Breast epithelium (tissue), 4 donors: Measurements from ENCODE around the gene CCT4. TPM values are rescaled to one million over a fixed set of nuclear protein-coding genes. Genes with fewer than 3 reads are reported as not detected.
"Not testable (repeated sequence)": the region's sequence is repeated elsewhere in the genome, so short reads cannot be mapped to it uniquely, and the experiment has no call there.

ENCODE experiments used
- DNase-seq, 2 donors: peaks; one replicate each; pipeline ENCODE4 v3.0.0-alpha.2; 2019; ENCODE audit warnings: low spot score in 2 of 2
- H3K27ac ChIP-seq, 2 donors: fragments of 200-600 bp; sonication (generic) in 1 of 2; one replicate each; pipeline ENCODE4 v1.5.1; 2016 to 2019; ENCODE audit warnings: mild to moderate bottlenecking in 1 of 2
- H3K27me3 ChIP-seq, 2 donors: fragments of 200-600 bp; sonication (generic) in 1 of 2; one replicate each; pipeline versions ENCODE4 v1.5.1 to v1.6.0; 2017 to 2019; ENCODE audit warnings: control low read depth in 1 of 2, mild to moderate bottlenecking in 1 of 2
- H3K36me3 ChIP-seq: fragments of 200-600 bp; one replicate; pipeline ENCODE4 v1.5.1; 2019
- H3K4me1 ChIP-seq, 2 donors: fragments of 200-600 bp; sonication (generic); one replicate each; pipeline ENCODE4 v1.5.1; 2016 to 2019; ENCODE audit warnings: control low read depth in 1 of 2
- H3K4me3 ChIP-seq, 3 donors: fragments of 200-600 bp; sonication (generic); 1 replicate in 2 of 3; 2 replicates in 1 of 3; pipeline ENCODE4 v1.5.1; 2016 to 2019; ENCODE audit warnings: mild to moderate bottlenecking in 3 of 3, moderate library complexity in 2 of 3
- H3K9me3 ChIP-seq, 2 donors: fragments of 200-600 bp; sonication (generic) in 1 of 2; one replicate each; pipeline ENCODE4 v1.5.1; 2016 to 2019; ENCODE audit warnings: control low read depth in 1 of 2
- POLR2A ChIP-seq: fragments of 450-650 bp; IDR thresholded peaks from one replicate; pipeline ENCODE4 v1.6.1; 2016; ENCODE audit warnings: antibody characterized with exemption, mild to moderate bottlenecking, moderate library complexity
- POLR2AphosphoS5 ChIP-seq, 3 donors: sonication (generic); formaldehyde crosslinking; IDR thresholded peaks; one replicate each; pipeline ENCODE4 v1.6.1; 2017; ENCODE audit warnings: antibody characterized with exemption in 3 of 3
- intact Hi-C: fragments of 100-400 bp; cut with DNase I; formaldehyde crosslinking; loops from one replicate; pipeline ENCODE4 v1.15.1; 2023; ENCODE audit warnings: low total_unique reads
- total RNA-seq, 3 donors: library from RNA; depleted of rRNA; stranded (reverse); fragments of >200 nt; gene quantifications; one replicate each; pipeline ENCODE4 v1.1.0, GENCODE V29; 2016
- TF ChIP-seq, protein P1 (sequence below), 3 donors: fragments of 450-650 bp; IDR thresholded peaks; one replicate each; pipeline ENCODE4 v1.5.1; 2016 to 2017; ENCODE audit warnings: antibody characterized with exemption in 3 of 3, mild to moderate bottlenecking in 3 of 3, moderate library complexity in 3 of 3

CCT4 gene
- total RNA-seq, 3 donors from 2014 or later = 73.3 to 119 (median 82.9) TPM

DNA sequence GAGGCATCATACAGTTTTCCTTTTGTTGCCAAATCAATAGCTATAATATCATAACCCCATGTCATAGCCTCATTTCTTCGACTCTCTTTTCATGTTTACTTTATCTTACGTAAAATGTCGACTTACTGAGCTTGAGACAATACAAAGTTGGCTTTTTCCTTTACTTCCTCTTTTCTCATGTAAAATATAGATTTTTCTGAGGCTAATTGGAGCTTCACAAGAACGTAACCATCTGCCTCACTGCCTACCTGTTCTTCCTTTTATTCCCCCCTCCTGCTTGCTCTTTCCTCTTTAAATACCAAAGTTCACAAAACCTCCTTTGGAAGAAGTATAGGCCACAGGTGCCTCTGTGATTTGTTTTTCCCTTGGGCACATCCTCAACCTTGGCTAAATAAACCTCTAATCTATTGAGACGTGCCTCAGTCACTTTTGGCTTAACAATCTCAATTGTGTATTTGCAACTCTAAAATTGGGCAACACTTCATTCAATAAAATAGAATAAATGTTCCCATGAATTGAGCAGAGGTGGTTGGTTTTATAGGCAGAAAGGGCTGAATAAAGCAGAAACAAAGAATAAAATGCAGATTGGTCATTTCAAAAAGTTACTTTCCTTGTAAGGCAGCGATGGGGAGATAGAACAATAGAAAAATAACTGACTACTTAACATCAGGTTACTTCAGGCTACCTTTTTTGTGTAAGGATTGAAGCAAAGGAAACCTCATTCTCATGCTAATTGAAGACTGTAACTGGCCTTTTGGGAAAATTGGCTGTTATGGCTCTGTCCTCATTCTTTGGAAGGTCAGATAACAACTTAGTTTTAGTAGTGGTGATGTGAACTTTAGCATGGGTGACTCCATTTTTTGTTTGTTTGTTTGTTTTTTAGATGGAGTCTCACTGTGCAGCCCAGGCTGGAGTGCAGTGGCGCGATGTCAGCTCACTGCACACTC is 38.3 kb upstream of the CCT4 start:
- no peaks in the 10 kb centered on the region for H3K4me1 ChIP-seq
- no peaks in the 10 kb centered on the region for H3K36me3 ChIP-seq
- no peaks in the 10 kb centered on the region for H3K27me3 ChIP-seq
- no peak overlapping the region for H3K4me3 ChIP-seq
- no peak for TF ChIP-seq POLR2A
- TF ChIP-seq, protein P1, sequence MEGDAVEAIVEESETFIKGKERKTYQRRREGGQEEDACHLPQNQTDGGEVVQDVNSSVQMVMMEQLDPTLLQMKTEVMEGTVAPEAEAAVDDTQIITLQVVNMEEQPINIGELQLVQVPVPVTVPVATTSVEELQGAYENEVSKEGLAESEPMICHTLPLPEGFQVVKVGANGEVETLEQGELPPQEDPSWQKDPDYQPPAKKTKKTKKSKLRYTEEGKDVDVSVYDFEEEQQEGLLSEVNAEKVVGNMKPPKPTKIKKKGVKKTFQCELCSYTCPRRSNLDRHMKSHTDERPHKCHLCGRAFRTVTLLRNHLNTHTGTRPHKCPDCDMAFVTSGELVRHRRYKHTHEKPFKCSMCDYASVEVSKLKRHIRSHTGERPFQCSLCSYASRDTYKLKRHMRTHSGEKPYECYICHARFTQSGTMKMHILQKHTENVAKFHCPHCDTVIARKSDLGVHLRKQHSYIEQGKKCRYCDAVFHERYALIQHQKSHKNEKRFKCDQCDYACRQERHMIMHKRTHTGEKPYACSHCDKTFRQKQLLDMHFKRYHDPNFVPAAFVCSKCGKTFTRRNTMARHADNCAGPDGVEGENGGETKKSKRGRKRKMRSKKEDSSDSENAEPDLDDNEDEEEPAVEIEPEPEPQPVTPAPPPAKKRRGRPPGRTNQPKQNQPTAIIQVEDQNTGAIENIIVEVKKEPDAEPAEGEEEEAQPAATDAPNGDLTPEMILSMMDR (IDR thresholded peaks at IDR 0.05) = no peak
- DNase-seq = no peak
- H3K9me3 ChIP-seq = no peaks in the 10 kb centered on the region
- intact Hi-C loops = no loop called here
- H3K27ac ChIP-seq = no peak overlapping the region

DNA sequence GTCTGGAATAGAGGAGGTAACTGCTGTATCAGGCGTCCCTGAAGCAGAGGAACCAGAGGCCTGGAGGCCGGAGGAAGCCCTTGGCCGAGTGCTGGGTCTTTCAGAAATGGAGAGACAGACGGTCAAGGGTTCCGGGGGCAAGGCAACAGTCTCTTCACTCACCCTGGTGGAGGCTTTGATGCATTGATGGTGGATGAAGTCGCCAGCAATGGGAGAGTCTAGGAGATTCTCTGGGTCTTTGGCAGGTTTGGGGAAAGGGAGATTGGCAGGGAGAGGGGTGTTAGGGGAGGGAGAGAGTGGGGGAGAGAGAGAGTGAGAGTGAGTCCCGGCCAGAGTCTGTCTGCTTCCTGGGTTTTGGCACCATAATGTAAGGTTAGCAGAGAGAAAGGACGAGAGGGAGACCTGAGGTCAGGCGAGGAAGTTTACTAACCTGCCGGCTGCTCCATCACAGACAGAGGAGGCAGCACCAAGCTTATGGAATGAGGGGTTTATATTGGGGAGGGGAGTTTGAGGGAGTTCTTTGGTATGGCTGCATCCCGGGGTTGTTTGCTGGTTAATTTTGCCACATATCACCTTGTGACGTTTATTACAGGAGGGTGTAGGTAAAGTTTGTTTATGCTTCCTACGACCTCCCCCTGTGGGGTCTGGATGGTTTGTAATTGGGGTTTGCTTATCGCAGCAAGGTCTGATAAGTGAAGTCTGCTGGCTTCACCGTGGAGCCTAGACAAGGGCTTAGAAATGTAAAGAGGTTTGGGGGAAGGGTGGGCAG is 36.6 kb upstream of the CCT4 start:
- H3K36me3 ChIP-seq = no peaks in the 10 kb centered on the region
- H3K9me3 ChIP-seq = no peaks in the 10 kb centered on the region
- H3K27ac ChIP-seq = no peak overlapping the region
- TF ChIP-seq, protein P1 (IDR thresholded peaks at IDR 0.05) = no peak
- TF ChIP-seq POLR2A (no peak), POLR2AphosphoS5 (IDR thresholded peaks at IDR 0.05) (no peak)
- intact Hi-C loops = no loop called here
- H3K4me3 ChIP-seq = no peak overlapping the region
- H3K27me3 ChIP-seq = no peaks in the 10 kb centered on the region
- no peak for DNase-seq
- no peaks in the 10 kb centered on the region for H3K4me1 ChIP-seq

DNA sequence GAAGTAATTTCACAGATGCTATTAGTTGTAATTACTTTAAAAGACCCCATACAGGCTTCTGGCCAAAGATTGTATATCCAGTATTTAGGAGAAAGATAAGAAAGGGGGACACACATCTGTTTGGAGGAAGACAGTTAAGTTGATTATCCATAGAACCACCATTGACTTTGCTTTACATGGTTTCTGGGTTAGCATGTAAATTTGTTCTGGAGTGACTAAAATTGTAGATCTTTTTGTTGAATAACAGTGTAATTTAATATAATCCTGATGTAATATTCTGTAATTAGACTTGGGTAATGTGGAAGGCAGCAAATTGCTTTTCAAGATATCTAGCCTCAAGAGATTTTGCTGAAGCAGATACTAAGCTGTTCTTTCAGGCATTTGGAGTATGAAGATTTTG is 34.3 kb upstream of the CCT4 start:
- Histone ChIP-seq H3K27ac (no peak overlapping the region), H3K9me3 (no peaks in the 10 kb centered on the region), H3K4me1 (no peaks in the 10 kb centered on the region), H3K27me3 (no peaks in the 10 kb centered on the region), H3K36me3 (no peaks in the 10 kb centered on the region), H3K4me3 (no peak overlapping the region)
- TF ChIP-seq, protein P1 (IDR thresholded peaks at IDR 0.05) = no peak
- TF ChIP-seq POLR2A (no peak), POLR2AphosphoS5 (IDR thresholded peaks at IDR 0.05) (no peak)
- no peak for DNase-seq
- intact Hi-C loops = no loop called here

GRCh38 chr2:61920548-61920947 is 32.1 kb upstream of the CCT4 start:
- Histone ChIP-seq H3K36me3 (no peaks in the 10 kb centered on the region), H3K4me1 (no peaks in the 10 kb centered on the region), H3K9me3 (no peaks in the 10 kb centered on the region), H3K27ac (no peak overlapping the region), H3K27me3 (no peaks in the 10 kb centered on the region), H3K4me3 (no peak overlapping the region)
- no peak for DNase-seq
- intact Hi-C loops = no loop called here
- TF ChIP-seq, protein P1 (IDR thresholded peaks at IDR 0.05) = no peak
- TF ChIP-seq POLR2A = no peak
- TF ChIP-seq POLR2AphosphoS5 (IDR thresholded peaks at IDR 0.05) = no peak

GRCh38 chr2:61914794-61915193 is 26.3 kb upstream of the CCT4 start:
- H3K27me3 ChIP-seq, DNase-seq, intact Hi-C loops, H3K4me1 ChIP-seq, H3K36me3 ChIP-seq, H3K4me3 ChIP-seq, H3K27ac ChIP-seq, H3K9me3 ChIP-seq: not testable (repeated sequence)
